ENCODE results near the gene RFPL1. TPM values are rescaled to one million over a fixed set of nuclear protein-coding genes. Genes with fewer than 3 reads are reported as not detected.

Gene RFPL1
- total RNA-seq, 1 donor from 2014 or later, result not detected

GRCh38 chr22:29447906-29448305 is 9.5 kb downstream of the RFPL1 start:
- no peak for DNase-seq (ENCODE audit: low read depth)
- Histone ChIP-seq H3K4me3 (ENCODE audit: low read depth, low read length) (no peak overlapping the region), H3K27me3 (ENCODE audit: control insufficient read depth, insufficient read depth, low read length) (no peaks in the 10 kb centered on the region), H3K36me3 (ENCODE audit: control insufficient read depth, insufficient read depth, low read length) (no peaks in the 10 kb centered on the region)
- no peak for TF ChIP-seq CTCF (IDR thresholded peaks at IDR 0.05; ENCODE audit: insufficient read depth, low read length, poor library complexity, severe bottlenecking)

- Histone ChIP-seq H3K27me3 (ENCODE audit: control insufficient read depth, insufficient read depth, low read length) (no peaks in the 10 kb centered on the region), H3K36me3 (ENCODE audit: control insufficient read depth, insufficient read depth, low read length) (no peaks in the 10 kb centered on the region), H3K4me3 (ENCODE audit: low read depth, low read length) (no peak overlapping the region)
- DNase-seq (ENCODE audit: low read depth), result no peak
- TF ChIP-seq CTCF (IDR thresholded peaks at IDR 0.05; ENCODE audit: insufficient read depth, low read length, poor library complexity, severe bottlenecking), result no peak
Measured at GRCh38 chr22:29449296-29449875, 11.0 kb downstream of the RFPL1 start.

- TF ChIP-seq CTCF (IDR thresholded peaks at IDR 0.05; ENCODE audit: insufficient read depth, low read length, poor library complexity, severe bottlenecking), result no peak
- H3K27me3 ChIP-seq (ENCODE audit: control insufficient read depth, insufficient read depth, low read length), result no peaks in the 10 kb centered on the region
Measured at GRCh38 chr22:29450222-29450621, 11.8 kb downstream of the RFPL1 start.

GRCh38 chr22:29451863-29452262 is 13.5 kb downstream of the RFPL1 start:
- no peaks in the 10 kb centered on the region for H3K27me3 ChIP-seq (ENCODE audit: control insufficient read depth, insufficient read depth, low read length)
- no peak for DNase-seq (ENCODE audit: low read depth)
- no peak for TF ChIP-seq CTCF (IDR thresholded peaks at IDR 0.05; ENCODE audit: insufficient read depth, low read length, poor library complexity, severe bottlenecking)
- H3K36me3 ChIP-seq (ENCODE audit: control insufficient read depth, insufficient read depth, low read length), result no peaks in the 10 kb centered on the region
- H3K4me3 ChIP-seq (ENCODE audit: low read depth, low read length), result no peak overlapping the region

More at GRCh38 chr22:29450222-29450621, 11.8 kb downstream of the RFPL1 start:
- DNase-seq (ENCODE audit: low read depth), result no peak
- no peak overlapping the region for H3K4me3 ChIP-seq (ENCODE audit: low read depth, low read length)
- H3K36me3 ChIP-seq (ENCODE audit: control insufficient read depth, insufficient read depth, low read length), result no peaks in the 10 kb centered on the region

GRCh38 chr22:29454276-29454675 is 15.9 kb downstream of the RFPL1 start:
- no peak for TF ChIP-seq CTCF (IDR thresholded peaks at IDR 0.05; ENCODE audit: insufficient read depth, low read length, poor library complexity, severe bottlenecking)
- H3K27me3 ChIP-seq (ENCODE audit: control insufficient read depth, insufficient read depth, low read length), result no peaks in the 10 kb centered on the region
- no peak for DNase-seq (ENCODE audit: low read depth)
- no peak overlapping the region for H3K4me3 ChIP-seq (ENCODE audit: low read depth, low read length)
- H3K36me3 ChIP-seq (ENCODE audit: control insufficient read depth, insufficient read depth, low read length), result no peaks in the 10 kb centered on the region

- no peak for TF ChIP-seq CTCF (IDR thresholded peaks at IDR 0.05; ENCODE audit: insufficient read depth, low read length, poor library complexity, severe bottlenecking)
- no peak for DNase-seq (ENCODE audit: low read depth)
Measured at GRCh38 chr22:29456211-29456671, 17.9 kb downstream of the RFPL1 start.

More at GRCh38 chr22:29456211-29456671, 17.9 kb downstream of the RFPL1 start:
- H3K36me3 ChIP-seq (ENCODE audit: control insufficient read depth, insufficient read depth, low read length), result no peaks in the 10 kb centered on the region
- no peak overlapping the region for H3K4me3 ChIP-seq (ENCODE audit: low read depth, low read length)
- no peaks in the 10 kb centered on the region for H3K27me3 ChIP-seq (ENCODE audit: control insufficient read depth, insufficient read depth, low read length)

Measured in kidney epithelial cell (primary cell).